SK-N-MC (cell line): ENCODE results near the gene BMP6.

Source experiments
- EZH2 ChIP-seq: fragments of 200-600 bp; sonication (generic); IDR thresholded peaks from one replicate; pipeline ENCODE4 v1.6.1; 2017; ENCODE audit warnings: antibody characterized with exemption
- FOXP2 ChIP-seq: optimal IDR thresholded peaks from 2 replicates; pipeline ENCODE3; 2011; ENCODE audit warnings: mild to moderate bottlenecking, moderate library complexity; ENCODE audit not compliant: insufficient read depth; ENCODE audit errors: extremely low read length, control extremely low read depth
- POLR2AphosphoS5 ChIP-seq: IDR thresholded peaks from 2 replicates; pipeline ENCODE4 v1.6.1; 2012; ENCODE audit warnings: mild to moderate bottlenecking, low read depth, low read length, borderline replicate concordance

DNA sequence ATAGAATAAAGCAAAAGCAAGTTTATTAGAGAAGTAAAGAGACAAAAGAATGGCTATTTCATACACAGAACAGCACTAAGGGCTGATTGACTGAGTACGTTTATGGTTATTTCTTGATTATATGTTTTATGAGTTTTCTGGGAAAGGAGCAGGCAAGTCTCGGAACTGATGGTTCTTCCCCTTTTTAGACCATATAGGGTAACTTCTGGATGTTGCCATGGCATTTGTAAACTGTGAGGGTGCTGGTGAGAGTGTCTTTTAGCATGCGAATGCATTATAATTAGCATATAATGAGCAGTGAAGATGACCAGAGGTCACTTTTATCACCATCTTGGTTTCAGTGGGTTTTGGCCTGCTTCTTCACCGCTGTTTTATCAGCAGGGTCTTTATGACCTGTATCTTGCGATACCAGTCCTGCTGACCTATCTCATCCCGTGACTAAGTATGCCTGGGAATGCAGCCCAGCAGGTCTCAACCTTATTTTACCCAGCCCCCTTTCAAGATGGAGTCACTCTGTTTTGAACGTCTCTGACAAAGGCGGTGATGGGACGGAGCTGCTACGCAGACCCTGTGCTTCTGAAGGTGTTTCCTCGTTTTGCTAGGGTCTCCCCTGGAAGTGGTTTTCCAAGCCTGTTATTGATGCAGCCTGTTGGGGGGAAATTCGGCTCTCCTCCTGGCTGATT lies 45.4 kb upstream of the BMP6 start:
- TF ChIP-seq POLR2AphosphoS5 (no peak), EZH2 (no peak), FOXP2 (no peak)
